ENCODE results near the gene ARSA.
A peak's percentile ranks its signal among the peaks of the same experiment; 100 is the strongest.

DNA sequence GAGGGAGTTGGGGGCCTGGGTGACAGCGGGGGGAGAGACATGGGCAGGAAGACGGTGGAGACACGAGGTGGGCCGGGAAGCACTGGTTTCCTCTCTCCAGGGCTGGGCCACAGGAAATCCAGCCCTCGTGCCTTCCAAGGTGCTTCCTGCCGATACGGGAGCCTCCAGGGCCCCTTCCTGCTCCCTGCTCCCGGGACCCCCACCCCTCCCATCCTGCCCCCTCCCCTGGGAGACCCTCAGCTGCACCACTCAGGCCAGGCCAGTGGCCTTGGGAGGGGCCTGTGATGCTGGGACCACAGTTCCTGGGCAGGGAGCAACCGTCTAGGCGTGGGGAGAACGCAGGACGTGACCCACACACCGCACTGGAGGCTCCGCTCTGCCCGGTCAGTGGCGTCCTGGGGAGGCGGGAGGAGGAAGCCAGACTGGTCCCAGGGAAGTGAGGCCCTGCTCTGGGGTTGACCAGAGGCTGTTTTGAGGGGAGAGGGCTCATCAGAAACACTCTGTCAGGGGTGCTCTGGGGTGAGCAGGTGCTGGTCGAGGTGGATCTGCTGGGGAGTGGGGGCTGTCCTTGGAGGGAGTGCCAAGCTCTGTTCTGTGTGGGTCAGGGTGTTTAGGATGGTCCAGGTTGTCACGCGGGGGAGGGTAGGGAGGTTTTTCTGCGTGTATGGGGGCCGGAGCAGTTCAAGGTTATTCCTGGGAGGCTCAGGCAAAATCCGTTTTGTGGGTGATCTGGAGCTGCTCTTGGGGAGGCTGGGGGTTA is 44.7 kb upstream of the ARSA start, which contains the start of gene SHANK3:
- TF ChIP-seq, protein P1, sequence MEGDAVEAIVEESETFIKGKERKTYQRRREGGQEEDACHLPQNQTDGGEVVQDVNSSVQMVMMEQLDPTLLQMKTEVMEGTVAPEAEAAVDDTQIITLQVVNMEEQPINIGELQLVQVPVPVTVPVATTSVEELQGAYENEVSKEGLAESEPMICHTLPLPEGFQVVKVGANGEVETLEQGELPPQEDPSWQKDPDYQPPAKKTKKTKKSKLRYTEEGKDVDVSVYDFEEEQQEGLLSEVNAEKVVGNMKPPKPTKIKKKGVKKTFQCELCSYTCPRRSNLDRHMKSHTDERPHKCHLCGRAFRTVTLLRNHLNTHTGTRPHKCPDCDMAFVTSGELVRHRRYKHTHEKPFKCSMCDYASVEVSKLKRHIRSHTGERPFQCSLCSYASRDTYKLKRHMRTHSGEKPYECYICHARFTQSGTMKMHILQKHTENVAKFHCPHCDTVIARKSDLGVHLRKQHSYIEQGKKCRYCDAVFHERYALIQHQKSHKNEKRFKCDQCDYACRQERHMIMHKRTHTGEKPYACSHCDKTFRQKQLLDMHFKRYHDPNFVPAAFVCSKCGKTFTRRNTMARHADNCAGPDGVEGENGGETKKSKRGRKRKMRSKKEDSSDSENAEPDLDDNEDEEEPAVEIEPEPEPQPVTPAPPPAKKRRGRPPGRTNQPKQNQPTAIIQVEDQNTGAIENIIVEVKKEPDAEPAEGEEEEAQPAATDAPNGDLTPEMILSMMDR (IDR thresholded peaks at IDR 0.05), result no peak
- peak; percentile 28 to 98 (median 70) for TF ChIP-seq EP300 (IDR thresholded peaks at IDR 0.05)

Data from upper lobe of left lung (tissue), 4 donors.